NT2/D1 (cell line): Measurements from ENCODE around the gene PI4KA.
"Not testable (repeated sequence)": the region's sequence is repeated elsewhere in the genome, so short reads cannot be mapped to it uniquely, and the experiment has no call there.

Experiments
- DNase-seq: peaks from one replicate; pipeline ENCODE4 v3.0.0-alpha.2; 2011; ENCODE audit warnings: low read depth, low spot score
- H3K27me3 ChIP-seq: 2 replicates; pipeline ENCODE4 v1.6.0; 2011; ENCODE audit warnings: mild to moderate bottlenecking; ENCODE audit not compliant: insufficient read length, insufficient read depth
- H3K36me3 ChIP-seq: 2 replicates; pipeline ENCODE4 v1.6.1; 2011; ENCODE audit warnings: mild to moderate bottlenecking, low read length, mixed read lengths; ENCODE audit not compliant: insufficient read depth, insufficient read length
- H3K4me1 ChIP-seq: 2 replicates; pipeline ENCODE4 v1.5.1; 2011; ENCODE audit not compliant: insufficient read depth, insufficient read length
- H3K4me3 ChIP-seq: 2 replicates; pipeline ENCODE4 v1.5.1; 2011; ENCODE audit warnings: low read depth; ENCODE audit not compliant: insufficient read length
- H3K9ac ChIP-seq: 2 replicates; pipeline ENCODE4 v1.6.0; 2011; ENCODE audit warnings: low read depth; ENCODE audit not compliant: insufficient read length
- H3K9me3 ChIP-seq: 2 replicates; pipeline ENCODE4 v1.5.1; 2011; ENCODE audit warnings: mild to moderate bottlenecking, low read length; ENCODE audit not compliant: insufficient read depth
- SUZ12 ChIP-seq: IDR thresholded peaks from 2 replicates; pipeline ENCODE4 v1.6.1; 2011; ENCODE audit not compliant: insufficient read length, insufficient read depth; ENCODE audit errors: extremely low read depth
- YY1 ChIP-seq: IDR thresholded peaks from 2 replicates; pipeline ENCODE4 v1.6.1; 2011; ENCODE audit not compliant: insufficient read length, insufficient read depth
- ZNF274 ChIP-seq: IDR thresholded peaks from 2 replicates; pipeline ENCODE4 v1.6.1; 2011; ENCODE audit warnings: mild to moderate bottlenecking, low read depth, low read length

The PI4KA gene

DNA sequence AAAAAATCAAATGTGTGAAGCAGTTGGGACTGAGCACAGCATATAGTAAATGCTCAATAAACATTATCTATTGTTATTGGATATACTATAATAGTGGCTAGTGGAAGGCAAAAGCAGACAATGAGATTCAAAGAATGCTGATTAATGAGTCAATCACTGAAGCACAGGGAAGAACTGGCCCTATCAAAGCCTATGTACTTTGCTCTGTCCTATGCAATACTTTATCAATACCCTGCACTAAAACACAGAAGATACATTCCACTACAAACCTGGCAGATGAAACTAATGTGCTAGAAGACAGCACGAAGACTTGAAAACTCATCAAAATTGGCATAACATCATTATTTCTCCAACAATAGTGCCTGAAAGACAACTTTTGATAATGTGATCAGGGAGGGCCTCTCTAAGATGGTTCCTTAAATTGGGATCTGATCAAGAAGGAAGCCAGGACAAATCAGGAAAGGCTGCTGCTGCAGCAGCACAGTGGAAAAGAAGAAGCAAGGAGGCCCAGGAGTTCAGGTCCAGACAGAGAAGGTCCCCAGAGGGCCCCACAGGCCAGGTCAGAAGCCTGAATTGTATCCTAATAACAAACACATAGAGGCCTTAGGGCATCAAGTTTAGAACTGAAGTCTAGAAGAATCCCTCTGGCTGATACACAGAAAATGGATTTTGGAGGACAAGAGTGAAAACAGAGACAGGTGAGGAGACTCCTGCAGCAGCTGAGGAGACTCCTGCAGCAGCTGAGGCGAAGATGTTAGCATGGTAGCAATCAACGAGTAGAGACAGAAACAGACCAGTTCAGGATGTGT lies 18.6 kb downstream of the PI4KA start:
- no peak overlapping the region for H3K9ac ChIP-seq
- no peak for DNase-seq

DNA sequence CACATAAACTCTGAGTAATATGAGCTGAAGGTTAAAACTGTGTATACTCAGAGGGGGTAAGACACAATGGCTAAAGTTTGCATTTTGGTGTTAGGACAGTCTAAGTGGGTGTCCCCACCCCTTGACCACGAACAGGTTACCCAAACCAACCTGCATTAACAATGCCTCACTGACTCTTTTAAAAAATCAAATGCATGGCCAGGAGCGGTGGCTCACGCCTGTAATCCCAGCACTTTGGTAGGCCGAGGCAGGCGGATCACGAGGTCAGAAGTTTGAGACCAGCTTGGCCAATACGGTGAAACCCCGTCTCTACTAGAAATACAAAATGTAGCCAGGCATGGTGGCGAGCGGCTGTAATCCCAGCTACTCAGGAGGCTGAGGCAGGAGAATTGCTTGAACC lies 19.3 kb downstream of the PI4KA start:
- H3K4me1 ChIP-seq, DNase-seq, H3K9me3 ChIP-seq, H3K9ac ChIP-seq, H3K4me3 ChIP-seq, H3K27me3 ChIP-seq, H3K36me3 ChIP-seq: not testable (repeated sequence)

More for the DNA sequence above, 18.6 kb downstream of the PI4KA start:
- Histone ChIP-seq H3K27me3 (no peaks in the 10 kb centered on the region), H3K36me3 (no peaks in the 10 kb centered on the region), H3K4me1 (peaks cover 2% of the 10 kb centered on the region), H3K4me3 (no peak overlapping the region), H3K9me3 (no peaks in the 10 kb centered on the region)
- TF ChIP-seq ZNF274: no peak
- TF ChIP-seq SUZ12: no peak
- TF ChIP-seq YY1: no peak

DNA sequence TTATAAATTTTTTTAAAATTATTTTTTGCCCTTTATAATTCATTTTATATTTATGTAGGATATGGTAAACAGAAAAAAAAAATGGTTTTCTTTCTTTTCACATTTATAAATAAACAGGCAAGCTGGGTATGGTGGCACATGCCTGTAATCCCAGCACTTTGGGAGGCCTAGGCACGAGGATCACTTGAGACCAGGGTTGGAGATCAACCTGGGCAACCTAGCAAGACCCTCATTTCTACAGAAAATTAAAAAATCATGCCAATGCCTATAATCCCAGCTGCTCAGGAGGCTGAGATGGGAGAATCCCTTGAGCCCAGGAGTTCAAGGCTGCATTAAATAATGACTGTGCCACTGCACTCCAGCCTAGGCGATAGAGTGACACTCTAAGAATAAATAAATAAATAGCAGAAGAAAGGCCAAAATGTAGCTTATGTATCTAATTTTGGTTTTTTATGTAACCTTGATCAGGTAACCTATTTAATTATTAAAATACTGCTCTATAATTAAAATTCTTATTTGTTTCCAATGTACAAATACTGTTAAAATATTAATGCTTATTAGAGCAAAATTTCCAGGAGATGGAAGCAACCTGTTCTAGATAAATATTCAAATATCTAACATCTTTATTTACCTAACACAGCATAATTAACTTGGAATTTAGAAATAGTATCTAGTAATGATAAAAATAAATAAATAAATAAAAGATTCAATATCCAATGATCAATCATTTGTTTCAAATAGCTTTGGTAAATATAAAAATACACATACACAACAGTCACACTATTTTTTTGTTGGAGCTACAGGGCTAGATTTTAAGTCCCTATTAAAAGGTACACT lies 21.4 kb downstream of the PI4KA start:
- H3K4me1 ChIP-seq: peaks cover 2% of the 10 kb centered on the region
- H3K9me3 ChIP-seq: no peaks in the 10 kb centered on the region
- no peak overlapping the region for H3K4me3 ChIP-seq
- TF ChIP-seq ZNF274 (no peak), SUZ12 (no peak)
- no peaks in the 10 kb centered on the region for H3K27me3 ChIP-seq
- peaks cover 16% of the 10 kb centered on the region for H3K36me3 ChIP-seq
- no peak overlapping the region for H3K9ac ChIP-seq
- DNase-seq: no peak

DNA sequence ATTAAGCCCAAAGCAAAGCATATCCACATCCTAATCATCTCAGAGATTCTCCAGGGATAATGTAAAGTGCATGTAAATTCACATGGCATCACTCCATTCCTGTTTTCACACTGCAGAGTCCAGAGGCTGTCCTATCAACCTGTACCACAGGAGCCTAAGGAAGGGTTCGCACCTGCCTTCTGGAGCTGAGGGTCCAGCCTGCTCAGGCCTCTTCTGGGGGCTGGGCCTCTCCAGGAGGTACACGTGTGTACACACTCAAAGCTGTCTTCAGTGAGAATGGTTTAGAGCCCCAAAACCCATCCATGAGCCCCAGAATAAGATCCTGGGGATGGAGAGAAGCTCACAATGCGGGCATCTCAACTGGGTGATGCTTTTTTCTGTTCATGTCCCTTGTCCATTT lies 23.9 kb downstream of the PI4KA start:
- H3K9me3 ChIP-seq: no peaks in the 10 kb centered on the region
- H3K36me3 ChIP-seq: peaks cover 26% of the 10 kb centered on the region
- H3K4me3 ChIP-seq: no peak overlapping the region
- DNase-seq: no peak
- no peaks in the 10 kb centered on the region for H3K27me3 ChIP-seq
- no peak overlapping the region for H3K9ac ChIP-seq
- H3K4me1 ChIP-seq: no peaks in the 10 kb centered on the region
- TF ChIP-seq YY1 (no peak), ZNF274 (no peak), SUZ12 (no peak)

DNA sequence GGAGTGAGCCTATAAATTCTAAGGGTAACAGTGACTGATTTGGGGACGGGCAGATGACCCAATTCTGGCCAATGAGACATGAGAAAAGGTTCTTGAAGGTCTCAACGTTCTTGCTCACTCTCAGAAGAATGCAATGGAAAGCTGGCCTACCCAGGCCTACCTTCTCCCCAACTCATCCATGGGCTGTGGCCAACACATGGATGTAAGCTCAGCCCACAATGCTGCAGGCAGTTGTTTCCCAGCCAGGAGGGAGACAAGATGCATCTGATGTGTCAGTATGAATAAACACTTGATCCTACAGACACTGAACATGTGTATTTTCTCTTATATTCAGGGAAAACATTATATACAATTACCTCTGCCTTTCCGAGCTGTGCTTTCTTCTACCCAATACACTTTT lies 24.4 kb downstream of the PI4KA start:
- H3K4me3 ChIP-seq: no peak overlapping the region
- H3K4me1 ChIP-seq: no peaks in the 10 kb centered on the region
- DNase-seq: no peak
- H3K27me3 ChIP-seq: no peaks in the 10 kb centered on the region
- H3K36me3 ChIP-seq: peaks cover 26% of the 10 kb centered on the region
- H3K9me3 ChIP-seq: no peaks in the 10 kb centered on the region
- H3K9ac ChIP-seq: no peak overlapping the region
- TF ChIP-seq YY1 (no peak), SUZ12 (no peak), ZNF274 (no peak)

DNA sequence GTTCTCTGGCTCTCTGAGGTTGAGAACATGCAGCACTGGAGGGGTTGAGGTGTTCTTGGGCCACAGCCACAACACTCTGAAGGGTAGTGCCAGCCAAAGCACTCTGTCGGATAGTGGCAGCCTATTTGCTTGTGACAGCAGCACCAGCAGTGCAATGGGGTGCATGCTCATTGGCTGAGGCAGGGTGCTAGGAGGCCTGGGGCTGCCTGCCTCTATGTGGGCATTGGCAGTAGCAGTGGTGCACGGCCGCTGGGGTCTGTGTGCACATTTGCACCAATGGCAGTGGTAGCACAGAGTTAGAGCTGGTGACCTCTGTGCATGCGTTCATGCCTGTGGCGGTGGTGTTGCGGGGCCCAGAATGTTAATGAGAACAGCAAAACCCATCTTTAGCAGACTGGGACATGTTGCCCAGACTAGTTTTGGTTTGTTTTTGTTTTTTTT lies 25.4 kb downstream of the PI4KA start:
- no peaks in the 10 kb centered on the region for H3K4me1 ChIP-seq
- no peaks in the 10 kb centered on the region for H3K27me3 ChIP-seq
- peaks cover 26% of the 10 kb centered on the region for H3K36me3 ChIP-seq
- no peak for DNase-seq
- no peak for TF ChIP-seq ZNF274
- TF ChIP-seq SUZ12: no peak
- TF ChIP-seq YY1: no peak
- H3K9me3 ChIP-seq: no peaks in the 10 kb centered on the region
- H3K4me3 ChIP-seq: no peak overlapping the region
- H3K9ac ChIP-seq: no peak overlapping the region

- no peak for TF ChIP-seq YY1
- TF ChIP-seq SUZ12: no peak
- no peak for TF ChIP-seq ZNF274
- DNase-seq: no peak
- no peaks in the 10 kb centered on the region for H3K4me1 ChIP-seq
- no peaks in the 10 kb centered on the region for H3K9me3 ChIP-seq
- peaks cover 30% of the 10 kb centered on the region for H3K36me3 ChIP-seq
- H3K27me3 ChIP-seq: no peaks in the 10 kb centered on the region
- H3K4me3 ChIP-seq: no peak overlapping the region
- no peak overlapping the region for H3K9ac ChIP-seq
These were observed 29.0 kb downstream of the PI4KA start for GRCh38 chr22:20829491-20830134.

- H3K9me3 ChIP-seq: not testable (repeated sequence)
These were observed 32.0 kb downstream of the PI4KA start for GRCh38 chr22:20826373-20827152.

More at GRCh38 chr22:20826373-20827152, 32.0 kb downstream of the PI4KA start:
- not testable (repeated sequence) for H3K4me1 ChIP-seq, H3K4me3 ChIP-seq, H3K27me3 ChIP-seq, DNase-seq, H3K9ac ChIP-seq
- peaks cover 23% of the 10 kb centered on the region for H3K36me3 ChIP-seq
